ENCODE data around the gene ULK4.

- TF ChIP-seq CTCF (conservative IDR thresholded peaks at IDR 0.05) (no peak), EZH2 (IDR thresholded peaks at IDR 0.05; ENCODE audit: low read depth) (no peak)
Observed at GRCh38 chr3:41288785-41289184, 673.1 kb downstream of the ULK4 start.
